KBM-7 (cell line): ENCODE results near the gene PNPLA8.
A peak's percentile ranks its signal among the peaks of the same experiment; 100 is the strongest.
"Not testable (repeated sequence)": the region's sequence is repeated elsewhere in the genome, so short reads cannot be mapped to it uniquely, and the experiment has no call there.

ENCODE experiments used
- DNase-seq: peaks from one replicate; pipeline ENCODE4 v3.0.0-alpha.2; 2015
- in situ Hi-C: fragments of 300-500 bp; cut with MboI; formaldehyde crosslinking; loops from 2 replicates; pipeline ENCODE4 v1.14.3; 2020; ENCODE audit warnings: low sequenced_read_pairs, low pct_unique_long_range_greater_than_20kb, mixed read lengths

PNPLA8 gene

GRCh38 chr7:108525985-108526767, at the start of gene PNPLA8:
TSS of gene PNPLA8 (minus strand) at chr7:108526135. CDS start at chr7:108515491, 10,644 bp downstream.
- in situ Hi-C loops, result no loop called here
- DNase-seq, result peak; percentile 100

GRCh38 chr7:108575156-108575555, 49.2 kb upstream of the PNPLA8 start:
- in situ Hi-C loops, result no loop called here
- no peak for DNase-seq

- DNase-seq, result no peak
- in situ Hi-C loops, result no loop called here
Measured at GRCh38 chr7:108572480-108572879, 46.5 kb upstream of the PNPLA8 start.

GRCh38 chr7:108570146-108570755, 44.3 kb upstream of the PNPLA8 start:
- DNase-seq, result peak; percentile 69
- in situ Hi-C loops, result no loop called here

GRCh38 chr7:108569381-108570145, 43.6 kb upstream of the PNPLA8 start, which contains the start of the genes DNAJB9 and THAP5:
TSS of gene DNAJB9 (plus strand) at chr7:108569874. CDS start at chr7:108571727, 1,853 bp downstream.
TSS of gene THAP5 (minus strand) at chr7:108569706. CDS start at chr7:108569569, 137 bp downstream.
- in situ Hi-C loops, result no loop called here
- DNase-seq, result peak; percentile 99

- in situ Hi-C loops, result no loop called here
- DNase-seq, result no peak
Measured at GRCh38 chr7:108568801-108569380, 43.0 kb upstream of the PNPLA8 start.

GRCh38 chr7:108565987-108566386, 40.1 kb upstream of the PNPLA8 start:
- in situ Hi-C loops, result no loop called here
- DNase-seq, result no peak

- in situ Hi-C loops, result no loop called here
- DNase-seq, result no peak
Measured at GRCh38 chr7:108561047-108561619, 35.2 kb upstream of the PNPLA8 start.

GRCh38 chr7:108559253-108559652, 33.3 kb upstream of the PNPLA8 start:
- DNase-seq, result no peak
- in situ Hi-C loops, result no loop called here

GRCh38 chr7:108557617-108558016, 31.7 kb upstream of the PNPLA8 start:
- in situ Hi-C loops, result no loop called here

GRCh38 chr7:108557191-108557590, 31.3 kb upstream of the PNPLA8 start:
- DNase-seq, result no peak
- in situ Hi-C loops, result no loop called here

More at GRCh38 chr7:108557617-108558016, 31.7 kb upstream of the PNPLA8 start:
- no peak for DNase-seq

GRCh38 chr7:108556665-108557064, 30.7 kb upstream of the PNPLA8 start:
- DNase-seq, in situ Hi-C loops: not testable (repeated sequence)

GRCh38 chr7:108548141-108548896, 22.4 kb upstream of the PNPLA8 start:
- in situ Hi-C loops, DNase-seq: not testable (repeated sequence)

GRCh38 chr7:108541478-108541877, 15.5 kb upstream of the PNPLA8 start:
- DNase-seq, result no peak
- in situ Hi-C loops, result no loop called here

- DNase-seq, in situ Hi-C loops: not testable (repeated sequence)
Measured at GRCh38 chr7:108538685-108539084, 12.8 kb upstream of the PNPLA8 start.

GRCh38 chr7:108538236-108538635, 12.3 kb upstream of the PNPLA8 start:
- in situ Hi-C loops, result not testable (repeated sequence)
- peak; percentile 54 for DNase-seq

- no peak for DNase-seq
- in situ Hi-C loops, result no loop called here
Measured at GRCh38 chr7:108537229-108537628, 11.3 kb upstream of the PNPLA8 start.

GRCh38 chr7:108535744-108536143, 9.8 kb upstream of the PNPLA8 start:
- no peak for DNase-seq
- in situ Hi-C loops, result no loop called here
